IgD-negative memory B cell (primary cell): ENCODE data around the gene SLC25A17. TPM values are rescaled to one million over a fixed set of nuclear protein-coding genes. Genes with fewer than 3 reads are reported as not detected.
A peak's percentile ranks its signal among the peaks of the same experiment; 100 is the strongest.
"Not testable (repeated sequence)": the region's sequence is repeated elsewhere in the genome, so short reads cannot be mapped to it uniquely, and the experiment has no call there.

Experiments used
- H3K27ac Mint-ChIP-seq, 3 donors: one replicate each; pipeline ENCODE4 v1.8.0; 2020 to 2022; ENCODE audit warnings: mild to moderate bottlenecking in 3 of 3, mixed read lengths in 3 of 3, moderate library complexity in 1 of 3
- H3K27me3 Mint-ChIP-seq: one replicate; pipeline ENCODE4 v1.8.0; 2021; ENCODE audit warnings: mixed read lengths
- H3K36me3 Mint-ChIP-seq: one replicate; pipeline ENCODE4 v1.8.0; 2020; ENCODE audit warnings: mild to moderate bottlenecking, mixed read lengths
- H3K4me1 Mint-ChIP-seq, 3 donors: one replicate each; pipeline ENCODE4 v1.8.0; 2020 to 2022; ENCODE audit warnings: mixed read lengths in 3 of 3, mild to moderate bottlenecking in 1 of 3
- H3K4me3 Mint-ChIP-seq, 4 donors: one replicate each; pipeline ENCODE4 v1.8.0; 2020 to 2022; ENCODE audit warnings: mild to moderate bottlenecking in 4 of 4, mixed read lengths in 4 of 4, moderate library complexity in 3 of 4
- H3K9me3 Mint-ChIP-seq, 3 donors: one replicate each; pipeline ENCODE4 v1.8.0; 2020 to 2021; ENCODE audit warnings: mixed read lengths in 3 of 3, mild to moderate bottlenecking in 1 of 3
- polyA plus RNA-seq: library from polyadenylated mRNA; unstranded; fragments of 300-500 nt; fragmentation: Illumina TruSeq; gene quantifications from one replicate; pipeline ENCODE4 v1.2.3, GENCODE V29; 2021

SLC25A17 gene, protein sequence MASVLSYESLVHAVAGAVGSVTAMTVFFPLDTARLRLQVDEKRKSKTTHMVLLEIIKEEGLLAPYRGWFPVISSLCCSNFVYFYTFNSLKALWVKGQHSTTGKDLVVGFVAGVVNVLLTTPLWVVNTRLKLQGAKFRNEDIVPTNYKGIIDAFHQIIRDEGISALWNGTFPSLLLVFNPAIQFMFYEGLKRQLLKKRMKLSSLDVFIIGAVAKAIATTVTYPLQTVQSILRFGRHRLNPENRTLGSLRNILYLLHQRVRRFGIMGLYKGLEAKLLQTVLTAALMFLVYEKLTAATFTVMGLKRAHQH
- 19.1 TPM for polyA plus RNA-seq

GRCh38 chr22:40818747-40819598, at the start of gene SLC25A17:
SLC25A17 (minus strand) TSS chr22:40819346; CDS start chr22:40819248, 98 bp downstream.
- peak within 1 kb of the TSS; percentile 90 to 98 (median 96) for H3K4me3 Mint-ChIP-seq
- no peaks in the 10 kb centered on the region for H3K27me3 Mint-ChIP-seq
- H3K27ac Mint-ChIP-seq: peak within 1 kb of the TSS; percentile 72 to 95 (median 94)
- H3K36me3 Mint-ChIP-seq: peaks cover 5% of the 10 kb centered on the region
- peaks cover 21 to 34% (median 23%) of the 10 kb centered on the region in 3 donors for H3K4me1 Mint-ChIP-seq
- no peaks in the 10 kb centered on the region for H3K9me3 Mint-ChIP-seq

- H3K9me3 Mint-ChIP-seq, H3K4me3 Mint-ChIP-seq: not testable (repeated sequence)
Measured at GRCh38 chr22:40868379-40868778, 49.2 kb upstream of the SLC25A17 start.

DNA sequence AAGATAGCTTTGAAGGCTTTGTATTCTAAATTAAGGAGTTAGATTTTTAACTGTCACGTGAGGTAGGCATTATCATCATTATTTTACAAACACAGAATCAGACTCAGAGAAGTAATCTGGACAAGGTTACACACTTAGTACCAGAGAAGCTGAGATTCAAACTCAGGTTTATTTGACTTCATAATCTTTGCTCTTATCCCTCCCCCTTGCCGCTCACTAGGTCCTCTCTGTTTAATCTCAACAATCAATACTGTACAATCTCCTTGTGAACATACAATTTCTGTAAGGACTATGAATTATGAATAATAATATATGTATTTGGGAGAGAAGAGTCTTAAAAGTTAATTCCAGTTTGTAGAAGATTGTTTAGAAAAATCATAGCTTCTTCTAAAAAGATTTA, 48.0 kb upstream of the SLC25A17 start:
- peaks cover 7 to 25% (median 11%) of the 10 kb centered on the region in 3 donors for H3K4me1 Mint-ChIP-seq
- peaks cover 2% of the 10 kb centered on the region for H3K36me3 Mint-ChIP-seq
- no peaks in the 10 kb centered on the region for H3K27me3 Mint-ChIP-seq
- H3K9me3 Mint-ChIP-seq: no peaks in the 10 kb centered on the region
- H3K27ac Mint-ChIP-seq: no peak overlapping the region
- H3K4me3 Mint-ChIP-seq: no peak overlapping the region

More at GRCh38 chr22:40868379-40868778, 49.2 kb upstream of the SLC25A17 start:
- peak overlapping the region in 1 of 3 donors; percentile 36 for H3K27ac Mint-ChIP-seq
- not testable (repeated sequence) for H3K36me3 Mint-ChIP-seq, H3K27me3 Mint-ChIP-seq
- H3K4me1 Mint-ChIP-seq: peaks cover 7 to 19% (median 11%) of the 10 kb centered on the region in 3 donors

DNA sequence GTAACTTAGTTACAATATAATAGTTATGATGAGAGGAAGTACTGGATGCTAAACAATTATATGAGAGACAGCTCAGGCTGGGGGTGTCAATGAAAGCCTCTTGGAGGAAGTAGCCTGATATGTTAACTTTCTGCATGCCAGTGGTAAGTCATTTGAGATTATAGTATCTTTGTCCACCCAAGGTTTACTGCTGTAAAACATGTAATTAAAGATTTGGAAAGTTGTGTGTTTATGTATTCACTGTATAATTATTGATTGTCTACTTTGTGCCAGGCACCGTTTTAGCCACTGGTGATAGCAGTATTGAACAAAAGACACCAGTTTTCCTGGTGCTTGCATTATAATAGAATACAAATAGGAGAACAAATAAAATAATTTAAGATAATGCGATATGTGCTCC, 43.4 kb upstream of the SLC25A17 start:
- H3K4me1 Mint-ChIP-seq: peaks cover 10 to 27% (median 19%) of the 10 kb centered on the region in 3 donors
- no peak overlapping the region for H3K27ac Mint-ChIP-seq
- no peaks in the 10 kb centered on the region for H3K9me3 Mint-ChIP-seq
- peak overlapping the region in 1 of 4 donors; percentile 7 for H3K4me3 Mint-ChIP-seq
- peaks cover 4% of the 10 kb centered on the region for H3K36me3 Mint-ChIP-seq
- no peaks in the 10 kb centered on the region for H3K27me3 Mint-ChIP-seq

- Mint-ChIP-seq H3K4me1 (peaks cover 10 to 31% (median 21%) of the 10 kb centered on the region in 3 donors), H3K9me3 (no peaks in the 10 kb centered on the region), H3K27ac (peak within 1 kb of the TSS in 1 of 3 donors; percentile 13), H3K4me3 (peak within 1 kb of the TSS; percentile 7 to 63 (median 29)), H3K36me3 (peaks cover 4% of the 10 kb centered on the region), H3K27me3 (no peaks in the 10 kb centered on the region)
Measured at GRCh38 chr22:40862013-40862412, 42.9 kb upstream of the SLC25A17 start, which contains the start of gene DNAJB7. DNAJB7 (minus strand) TSS chr22:40862113; CDS start chr22:40861994, 119 bp downstream.

- peaks cover 3% of the 10 kb centered on the region for H3K36me3 Mint-ChIP-seq
- H3K4me1 Mint-ChIP-seq: peaks cover 22 to 39% (median 31%) of the 10 kb centered on the region in 3 donors
- H3K9me3 Mint-ChIP-seq: no peaks in the 10 kb centered on the region
- H3K27ac Mint-ChIP-seq: peak overlapping the region; percentile 96 to 100 (median 100)
- no peaks in the 10 kb centered on the region for H3K27me3 Mint-ChIP-seq
- peak overlapping the region; percentile 96 to 99 (median 98) for H3K4me3 Mint-ChIP-seq
Measured at GRCh38 chr22:40857309-40857855, 38.2 kb upstream of the SLC25A17 start.

- Mint-ChIP-seq H3K27ac (peak within 1 kb of the TSS; percentile 96 to 100 (median 100)), H3K27me3 (no peaks in the 10 kb centered on the region), H3K4me3 (peak within 1 kb of the TSS; percentile 96 to 99 (median 98)), H3K36me3 (peaks cover 1% of the 10 kb centered on the region), H3K9me3 (no peaks in the 10 kb centered on the region), H3K4me1 (peaks cover 24 to 37% (median 37%) of the 10 kb centered on the region in 3 donors)
Measured at GRCh38 chr22:40856513-40857308, 37.6 kb upstream of the SLC25A17 start, which contains the start of the genes ST13 and XPNPEP3. ST13 (minus strand) TSS chr22:40856639; CDS start chr22:40856540, 99 bp downstream. XPNPEP3 (plus strand) TSS chr22:40857148; CDS start chr22:40857182, 34 bp downstream.

GRCh38 chr22:40855979-40856512, 36.9 kb upstream of the SLC25A17 start:
- Mint-ChIP-seq H3K4me1 (peaks cover 28 to 42% (median 41%) of the 10 kb centered on the region in 3 donors), H3K4me3 (peak overlapping the region; percentile 96 to 99 (median 98)), H3K9me3 (no peaks in the 10 kb centered on the region), H3K27ac (peak overlapping the region; percentile 96 to 100 (median 100)), H3K36me3 (no peaks in the 10 kb centered on the region), H3K27me3 (no peaks in the 10 kb centered on the region)

GRCh38 chr22:40855071-40855978, 36.2 kb upstream of the SLC25A17 start:
- no peaks in the 10 kb centered on the region for H3K27me3 Mint-ChIP-seq
- H3K4me3 Mint-ChIP-seq: peak overlapping the region; percentile 96 to 99 (median 98)
- peaks cover 25 to 43% (median 41%) of the 10 kb centered on the region in 3 donors for H3K4me1 Mint-ChIP-seq
- H3K9me3 Mint-ChIP-seq: no peaks in the 10 kb centered on the region
- no peaks in the 10 kb centered on the region for H3K36me3 Mint-ChIP-seq
- peak overlapping the region; percentile 53 to 100 (median 96) for H3K27ac Mint-ChIP-seq

- Mint-ChIP-seq H3K4me1 (peaks cover 27 to 43% (median 41%) of the 10 kb centered on the region in 3 donors), H3K4me3 (peak overlapping the region in 2 of 4 donors; percentile 69 to 96)
Measured at GRCh38 chr22:40853961-40854360, 34.8 kb upstream of the SLC25A17 start.

DNA sequence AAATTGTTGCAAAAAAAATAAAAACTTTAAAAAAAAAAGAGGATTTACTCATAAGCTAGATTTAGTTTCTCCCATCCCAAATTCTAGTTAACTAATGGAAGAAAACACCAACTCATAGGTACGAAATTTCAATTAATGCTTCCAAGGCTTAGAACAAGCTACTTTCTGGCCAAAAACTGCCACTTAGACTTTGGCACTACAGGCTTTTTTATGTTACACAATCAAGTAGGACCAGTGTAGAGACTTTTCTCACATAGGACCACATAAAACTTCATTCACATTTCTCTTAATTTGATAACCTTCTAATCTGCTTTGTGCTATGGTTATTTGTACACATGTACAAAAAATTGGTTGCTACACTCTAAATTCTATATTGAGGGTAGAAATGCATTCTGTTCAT, 34.2 kb upstream of the SLC25A17 start:
- Mint-ChIP-seq H3K4me1 (peaks cover 27 to 43% (median 39%) of the 10 kb centered on the region in 3 donors), H3K27ac (peak overlapping the region in 2 of 3 donors; percentile 32 to 96), H3K27me3 (no peaks in the 10 kb centered on the region), H3K9me3 (no peaks in the 10 kb centered on the region), H3K4me3 (peak overlapping the region in 1 of 4 donors; percentile 96), H3K36me3 (no peaks in the 10 kb centered on the region)

More at GRCh38 chr22:40853961-40854360, 34.8 kb upstream of the SLC25A17 start:
- Mint-ChIP-seq H3K27me3 (no peaks in the 10 kb centered on the region), H3K9me3 (no peaks in the 10 kb centered on the region), H3K27ac (peak overlapping the region in 2 of 3 donors; percentile 32 to 96), H3K36me3 (no peaks in the 10 kb centered on the region)

DNA sequence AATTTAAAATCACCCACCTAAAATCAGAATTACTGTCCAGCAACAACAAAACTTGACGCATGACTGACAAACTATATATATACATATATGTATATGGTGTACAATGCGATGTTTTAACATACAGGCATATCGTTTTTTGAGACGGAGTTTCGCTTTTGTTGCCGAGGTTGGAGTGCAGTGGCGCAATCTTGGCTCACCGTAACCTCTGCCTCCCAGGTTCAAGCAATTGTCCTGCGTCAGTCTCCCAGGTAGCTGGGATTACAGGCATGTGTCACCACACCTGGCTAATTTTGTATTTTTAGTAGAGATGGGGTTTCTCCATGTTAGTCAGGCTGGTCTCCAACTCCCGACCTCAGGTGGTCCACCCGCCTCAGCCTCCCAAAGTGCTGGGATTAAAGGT, 26.7 kb upstream of the SLC25A17 start:
- H3K36me3 Mint-ChIP-seq, H3K27me3 Mint-ChIP-seq, H3K4me3 Mint-ChIP-seq, H3K9me3 Mint-ChIP-seq, H3K4me1 Mint-ChIP-seq, H3K27ac Mint-ChIP-seq: not testable (repeated sequence)

DNA sequence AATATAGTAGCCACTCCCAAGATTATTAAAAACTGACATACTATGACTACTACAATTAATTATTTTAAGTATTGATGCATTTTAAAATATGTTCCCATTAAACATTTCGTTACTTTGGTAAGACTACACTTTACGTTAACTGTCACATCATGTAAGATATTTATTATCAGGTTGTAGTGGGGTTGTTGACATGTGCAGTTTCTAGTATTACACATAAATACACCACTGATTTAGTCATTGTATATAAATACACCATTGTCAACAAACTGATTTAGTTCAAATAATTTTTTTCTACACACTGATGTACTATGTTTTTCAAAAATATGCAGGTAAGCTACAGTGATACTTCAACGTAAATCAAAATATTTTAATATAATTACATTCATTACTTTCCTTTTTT, 25.8 kb upstream of the SLC25A17 start:
- Mint-ChIP-seq H3K4me3 (no peak overlapping the region), H3K27ac (no peak overlapping the region), H3K27me3 (no peaks in the 10 kb centered on the region), H3K9me3 (no peaks in the 10 kb centered on the region), H3K36me3 (peaks cover 7% of the 10 kb centered on the region), H3K4me1 (peaks cover 0 to 7% (median 6%) of the 10 kb centered on the region in 3 donors)
